ENCODE data around the gene ERICH6B.

ERICH6B gene

DNA sequence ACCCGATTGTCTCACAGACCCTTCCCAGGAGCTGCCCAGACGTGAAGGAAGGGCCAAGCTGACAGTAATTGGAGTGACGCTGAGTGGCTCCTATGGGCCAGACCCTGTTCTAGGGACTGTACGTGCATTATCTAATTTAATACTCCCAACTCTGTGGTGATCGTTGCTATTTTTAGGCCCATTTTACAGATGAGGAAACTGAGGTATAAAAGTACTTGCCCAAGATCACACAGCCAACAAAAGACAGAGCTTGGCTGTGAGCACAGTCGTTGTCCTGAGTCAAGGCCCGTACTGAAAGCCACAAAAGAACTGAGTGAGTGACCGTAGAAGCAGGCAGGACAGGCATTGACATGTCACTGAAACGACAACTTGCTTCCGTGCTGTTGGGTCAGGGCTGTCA is 74.7 kb downstream of the ERICH6B start:
- no peak for DNase-seq

- no peak for DNase-seq
Observed at GRCh38 chr13:45540195-45540594, 75.3 kb downstream of the ERICH6B start.

DNA sequence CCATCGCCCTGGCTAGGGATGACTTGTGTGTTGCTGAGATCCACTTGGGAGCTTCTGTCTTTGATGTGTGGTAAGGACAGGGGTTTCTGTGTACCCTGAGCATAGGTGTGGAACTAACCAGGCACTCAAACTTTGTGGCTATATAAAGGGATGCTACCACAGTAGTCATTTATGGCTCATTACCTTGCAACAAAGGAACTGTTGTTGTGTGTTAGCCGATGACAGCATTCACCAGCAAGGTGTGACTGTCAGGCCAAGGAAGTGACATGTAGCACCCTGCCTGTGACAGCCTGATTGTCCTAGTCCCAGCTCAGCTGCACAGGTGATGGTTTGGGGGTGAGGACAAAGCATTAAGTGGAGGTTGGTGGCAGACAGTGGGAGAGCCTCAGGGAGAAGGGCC is 77.2 kb downstream of the ERICH6B start:
- no peak for DNase-seq

DNA sequence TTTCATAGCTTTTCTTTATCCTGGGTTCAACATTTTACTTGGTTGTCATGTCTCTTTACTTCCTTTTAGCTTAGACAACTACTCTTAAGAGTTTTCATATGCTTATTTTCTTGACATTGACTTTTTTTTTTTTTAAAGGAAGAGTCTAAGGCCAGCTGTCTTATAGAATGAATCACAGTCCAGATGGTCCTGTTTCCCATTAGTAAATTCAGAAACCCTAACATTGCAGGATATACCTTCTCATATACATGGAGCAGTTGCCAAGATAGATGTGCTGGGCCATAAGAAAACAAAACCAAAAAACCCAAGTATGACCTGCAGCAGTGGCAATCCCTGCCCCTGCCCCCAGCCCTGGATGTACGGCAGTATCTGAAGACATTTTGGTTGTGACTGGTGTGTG is 78.0 kb downstream of the ERICH6B start:
- no peak for DNase-seq

DNA sequence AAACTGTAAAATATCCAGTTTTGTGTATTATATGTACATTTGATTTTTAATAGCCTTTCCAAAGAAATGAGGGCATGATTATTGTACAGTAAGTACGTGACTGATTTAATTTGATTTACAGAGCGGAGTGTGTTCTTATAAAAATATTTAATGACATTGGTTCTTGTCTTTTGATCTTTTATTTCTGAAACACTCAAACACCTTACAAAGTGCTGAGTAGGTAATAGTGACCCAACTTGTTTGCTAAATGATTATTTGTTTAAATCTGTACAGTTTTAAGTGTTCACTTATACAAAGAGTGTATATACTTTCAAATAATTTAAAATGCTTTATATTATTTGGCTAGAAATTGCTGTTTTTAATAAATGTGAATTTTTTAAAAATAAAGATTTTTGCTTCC is 79.3 kb downstream of the ERICH6B start:
- DNase-seq: no peak

GRCh38 chr13:45534604-45535003 is 80.9 kb downstream of the ERICH6B start:
- no peak for DNase-seq

- no peak for DNase-seq
Observed at GRCh38 chr13:45529758-45530157, 85.8 kb downstream of the ERICH6B start.

GRCh38 chr13:45527699-45528462 is 87.7 kb downstream of the ERICH6B start:
- DNase-seq: no peak

DNA sequence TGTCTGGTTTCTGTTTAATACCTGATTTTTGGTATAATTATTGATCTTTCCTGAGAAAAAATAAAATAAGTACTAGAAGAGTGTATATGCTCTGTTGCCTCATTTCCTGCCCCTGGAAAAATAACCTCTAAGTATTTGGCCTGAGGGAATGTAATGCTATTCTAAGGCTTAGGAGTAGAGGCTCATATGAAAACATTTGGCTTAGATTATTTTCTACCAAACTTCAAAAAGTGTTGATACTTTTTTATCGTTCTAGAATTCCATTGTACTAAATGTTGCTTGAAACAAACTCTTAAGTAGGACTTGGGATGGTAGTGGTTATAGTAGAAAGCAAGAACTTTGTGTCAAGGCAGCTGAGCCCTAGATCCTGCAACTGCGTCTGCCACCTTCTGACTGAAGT is 93.0 kb downstream of the ERICH6B start:
- DNase-seq: no peak

DNA sequence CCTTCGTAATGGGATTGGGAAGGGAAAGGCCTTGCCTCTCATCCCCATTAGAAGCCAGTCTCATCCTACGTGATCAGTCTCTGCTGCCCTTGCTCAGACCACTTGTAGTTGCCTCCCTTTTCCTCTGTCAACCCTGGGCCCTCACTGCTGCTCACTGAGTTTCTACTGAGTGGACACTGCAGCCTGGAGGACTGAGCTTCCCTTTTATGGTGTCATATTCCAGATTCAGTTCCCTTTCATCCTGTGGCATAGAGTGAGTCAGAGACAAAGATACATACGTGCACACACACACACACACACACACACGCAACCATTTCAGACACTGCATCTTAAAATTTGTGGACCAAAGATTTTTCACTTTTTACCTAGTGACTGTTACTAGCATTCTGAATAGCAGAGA is 94.2 kb downstream of the ERICH6B start:
- DNase-seq: no peak

GRCh38 chr13:45519493-45519892 is 96.0 kb downstream of the ERICH6B start:
- no peak for DNase-seq

GRCh38 chr13:45518525-45519245 is 96.9 kb downstream of the ERICH6B start:
- DNase-seq: no peak

GRCh38 chr13:45516757-45517156 is 98.8 kb downstream of the ERICH6B start:
- no peak for DNase-seq

- no peak for DNase-seq
Observed at GRCh38 chr13:45512098-45512496, 103.4 kb downstream of the ERICH6B start.

DNA sequence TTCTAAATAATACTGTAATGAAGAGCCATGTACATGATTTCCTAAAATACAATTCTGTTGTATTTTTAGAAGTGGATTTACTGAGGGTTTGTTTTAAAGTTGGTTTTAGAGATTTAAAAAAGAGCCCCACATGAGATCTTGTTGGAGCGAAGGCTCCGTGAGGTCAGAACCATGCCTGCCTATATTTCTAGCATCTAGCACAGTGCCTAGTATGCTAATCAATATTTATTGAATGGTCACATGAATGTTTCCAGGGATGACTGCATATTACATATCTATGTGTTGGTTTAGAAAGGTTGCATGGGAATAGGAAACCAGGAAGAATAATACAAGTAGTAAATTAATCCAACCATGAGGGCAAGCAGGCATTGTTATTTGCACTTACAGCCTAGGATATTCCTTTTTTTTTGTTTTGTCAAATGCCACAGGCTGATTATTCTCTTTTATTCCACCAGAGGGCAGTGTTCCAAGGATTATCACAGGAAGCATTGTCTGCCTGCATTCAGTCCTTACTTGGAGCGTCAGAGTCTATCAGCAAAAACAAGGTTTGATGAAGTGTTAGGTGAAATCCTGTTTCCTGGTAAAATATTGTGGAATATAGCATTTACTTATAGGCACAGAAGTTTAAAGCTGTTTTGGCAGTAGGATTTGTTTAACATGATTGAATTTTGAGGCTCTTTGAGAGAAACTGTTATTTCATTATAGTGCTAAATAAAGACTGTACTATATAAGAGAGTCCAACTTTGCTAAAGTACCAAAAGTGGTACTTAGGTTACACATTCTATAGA is 104.0 kb downstream of the ERICH6B start:
- no peak for DNase-seq

DNA sequence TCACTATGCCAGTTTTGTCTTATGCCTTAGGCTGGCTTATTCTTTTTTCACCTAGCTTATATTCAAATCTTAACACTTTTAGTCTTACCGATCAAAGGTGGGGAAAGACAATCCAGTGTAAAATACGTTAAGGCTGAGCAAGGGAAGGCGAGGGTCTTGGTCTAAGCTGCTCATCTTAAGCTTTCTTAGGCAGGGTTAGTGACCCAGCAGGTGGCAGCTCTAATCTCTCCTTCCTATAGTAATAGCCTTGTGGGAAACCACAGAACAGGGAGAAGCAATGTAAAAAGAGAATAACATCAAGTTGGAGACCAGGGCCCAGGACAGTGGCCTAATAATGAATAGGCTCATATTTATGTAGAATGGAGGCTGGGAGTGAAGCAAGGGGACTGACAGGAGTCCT is 104.9 kb downstream of the ERICH6B start:
- no peak for DNase-seq

- no peak for DNase-seq
Observed at GRCh38 chr13:45508776-45509175, 106.8 kb downstream of the ERICH6B start.

DNA sequence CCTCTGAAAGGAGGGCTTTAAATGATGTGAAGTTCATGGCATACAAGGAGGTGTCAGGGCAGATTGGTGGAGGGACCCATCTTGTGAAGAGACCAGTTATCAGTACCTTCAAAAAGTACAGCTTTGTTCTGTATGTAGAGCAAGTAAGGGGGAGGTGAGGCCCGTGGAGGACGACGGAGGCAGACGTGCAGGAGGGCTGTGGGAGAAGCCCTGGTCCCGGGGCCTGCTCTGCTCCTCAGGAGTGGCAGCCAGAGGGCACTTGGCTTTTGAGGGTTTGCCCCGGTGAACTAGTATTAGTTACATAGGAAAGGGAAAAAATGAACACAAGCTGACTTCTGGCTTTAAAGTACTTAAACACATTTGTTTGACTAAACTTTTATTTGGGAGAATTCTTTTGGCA is 108.7 kb downstream of the ERICH6B start:
- no peak for DNase-seq

GRCh38 chr13:45503658-45504057 is 111.9 kb downstream of the ERICH6B start:
- no peak for DNase-seq

DNA sequence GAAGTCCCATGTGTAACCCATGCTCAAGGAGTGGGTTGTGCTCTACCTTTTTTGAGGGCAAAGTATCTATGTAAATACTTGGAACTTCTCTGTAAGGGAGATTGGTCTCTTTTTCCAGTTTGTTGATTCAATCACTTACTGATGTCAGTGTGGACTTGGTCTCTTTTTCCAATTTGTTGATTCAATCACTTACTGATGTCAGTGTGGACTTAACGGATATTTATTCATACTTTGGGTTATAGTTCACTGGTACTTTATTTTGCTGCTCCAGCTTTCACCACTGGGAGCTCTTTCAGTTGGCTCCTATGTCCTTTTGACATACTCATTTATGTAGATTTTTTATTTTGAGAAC is 114.4 kb downstream of the ERICH6B start:
- no peak for DNase-seq

DNA sequence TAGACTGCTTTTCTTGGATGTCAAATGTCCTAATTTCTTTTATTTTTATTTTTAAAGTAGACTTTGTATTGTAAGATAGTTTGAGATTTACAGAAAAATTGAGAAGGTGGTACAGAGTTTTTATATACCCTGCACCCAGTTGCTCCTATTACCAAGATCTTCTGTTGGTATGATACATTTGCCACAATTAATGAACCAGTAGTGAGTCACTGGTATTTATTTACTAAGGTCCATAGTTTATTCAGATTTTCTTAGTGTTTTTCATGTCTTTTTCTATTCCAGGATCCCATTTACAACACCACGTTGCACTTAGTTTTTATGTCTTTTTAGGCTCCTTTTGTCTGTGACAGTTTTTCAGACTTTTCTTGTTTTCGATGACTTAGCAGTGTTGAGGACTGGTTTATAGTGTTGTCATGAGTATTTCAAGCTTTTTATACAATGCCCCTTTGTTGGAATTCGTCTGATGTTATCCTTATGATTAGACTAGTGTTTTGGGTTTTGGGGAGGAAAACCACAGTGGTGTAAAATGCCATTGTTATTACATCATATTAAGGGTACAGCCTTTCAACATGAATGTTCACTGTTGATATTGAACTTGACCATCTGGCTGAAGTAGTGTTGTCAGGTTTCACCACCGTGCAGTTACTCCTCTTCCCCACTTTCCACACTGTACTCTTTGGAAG is 114.9 kb downstream of the ERICH6B start:
- DNase-seq: no peak

GRCh38 chr13:45496942-45497341 is 118.6 kb downstream of the ERICH6B start:
- no peak for DNase-seq

GRCh38 chr13:45492538-45492937 is 123.0 kb downstream of the ERICH6B start:
- no peak for DNase-seq
